WTC11 (cell line): Measurements from ENCODE around the gene KNTC1. TPM values are rescaled to one million over a fixed set of nuclear protein-coding genes. Genes with fewer than 3 reads are reported as not detected.

Experiments
- ATAC-seq: fragments of 200-7000 bp; cut with Tn5 transposase; 2 replicates; pipeline ENCODE4 v1.10.0; 2021; ENCODE audit warnings: mild to moderate bottlenecking, moderate library complexity
- CTCF ChIA-PET: fragments of 300-600 bp; sonication (Branson Sonifier 250); formaldehyde crosslinking; loops from one replicate; lab custom pipeline; 2021; ENCODE audit warnings: antibody characterized with exemption; lab: Charles Lee
- POLR2A ChIA-PET: fragments of 350-600 bp; sonication (Branson Sonifier 250); formaldehyde crosslinking; loops from one replicate; lab custom pipeline; 2021; ENCODE audit warnings: antibody characterized with exemption; lab: Charles Lee
- DNase-seq: peaks from one replicate; pipeline ENCODE4 v3.0.0; 2021; ENCODE audit warnings: low spot score
- H3K27ac Mint-ChIP-seq: 2 replicates; pipeline ENCODE4 v1.8.0; 2021; ENCODE audit warnings: mixed read lengths
- H3K27me3 Mint-ChIP-seq: 2 replicates; pipeline ENCODE4 v1.8.0; 2021; ENCODE audit warnings: low read depth, mild to moderate bottlenecking, moderate library complexity, mixed read lengths
- H3K36me3 Mint-ChIP-seq: 2 replicates; pipeline ENCODE4 v1.8.0; 2021; ENCODE audit warnings: mixed read lengths
- H3K4me1 Mint-ChIP-seq: 2 replicates; pipeline ENCODE4 v1.8.0; 2022; ENCODE audit warnings: mixed read lengths
- H3K4me3 Mint-ChIP-seq: 2 replicates; pipeline ENCODE4 v1.8.0; 2021; ENCODE audit warnings: mild to moderate bottlenecking, moderate library complexity, mixed read lengths
- H3K9me3 Mint-ChIP-seq: 2 replicates; pipeline ENCODE4 v1.8.0; 2021; ENCODE audit warnings: mixed read lengths
- ATF6 ChIP-seq: sonication (generic); formaldehyde crosslinking; IDR thresholded peaks from 2 replicates; pipeline ENCODE4 v1.8.1; 2023; ENCODE audit warnings: mild to moderate bottlenecking, missing genetic modification reagents
- EMX1 ChIP-seq: fragments of 250-450 bp; sonication (Bioruptor Pico); IDR thresholded peaks from 2 replicates; pipeline ENCODE4 v1.8.0; 2021; ENCODE audit warnings: mild to moderate bottlenecking
- FOXJ3 ChIP-seq: sonication (generic); formaldehyde crosslinking; IDR thresholded peaks from 2 replicates; pipeline ENCODE4 v1.9.0; 2021; ENCODE audit warnings: missing genetic modification reagents, mild to moderate bottlenecking, borderline replicate concordance
- GTF2I ChIP-seq: fragments of 250-450 bp; sonication (Bioruptor Pico); conservative IDR thresholded peaks from 2 replicates; pipeline ENCODE4 v1.4.0; 2021; ENCODE audit warnings: mild to moderate bottlenecking
- NFE2L1 ChIP-seq: sonication (generic); formaldehyde crosslinking; IDR thresholded peaks from 2 replicates; pipeline ENCODE4 v1.8.1; 2023; ENCODE audit warnings: missing genetic modification reagents
- NFYB ChIP-seq: sonication (generic); formaldehyde crosslinking; conservative IDR thresholded peaks from 2 replicates; pipeline ENCODE4 v1.8.0; 2022; ENCODE audit warnings: low read depth, missing genetic modification reagents
- NR1H2 ChIP-seq: sonication (generic); formaldehyde crosslinking; IDR thresholded peaks from 2 replicates; pipeline ENCODE4 v1.9.0; 2021; ENCODE audit warnings: mild to moderate bottlenecking, moderate library complexity, missing genetic modification reagents
- OVOL2 ChIP-seq: fragments of 250-450 bp; sonication (Bioruptor Pico); IDR thresholded peaks from 2 replicates; pipeline ENCODE4 v1.9.0; 2021; ENCODE audit warnings: mild to moderate bottlenecking, borderline replicate concordance
- RORB ChIP-seq: fragments of 250-450 bp; sonication (Bioruptor Pico); IDR thresholded peaks from 2 replicates; pipeline ENCODE4 v1.9.0; 2021; ENCODE audit warnings: mild to moderate bottlenecking
- TP53 ChIP-seq: sonication (generic); formaldehyde crosslinking; IDR thresholded peaks from 2 replicates; pipeline ENCODE4 v1.8.1; 2023; ENCODE audit warnings: mild to moderate bottlenecking, missing genetic modification reagents
- ZNF121 ChIP-seq: sonication (generic); formaldehyde crosslinking; IDR thresholded peaks from 2 replicates; pipeline ENCODE4 v1.8.0; 2023; ENCODE audit warnings: missing genetic modification reagents
- ZNF138 ChIP-seq: sonication (generic); formaldehyde crosslinking; conservative IDR thresholded peaks from 2 replicates; pipeline ENCODE4 v1.8.1; 2022; ENCODE audit warnings: mild to moderate bottlenecking, moderate library complexity, missing genetic modification reagents
- ZNF396 ChIP-seq: fragments of 250-450 bp; sonication (Bioruptor Pico); IDR thresholded peaks from 2 replicates; pipeline ENCODE4 v1.8.0; 2021; ENCODE audit warnings: mild to moderate bottlenecking, moderate library complexity, borderline replicate concordance
- ZNF423 ChIP-seq: fragments of 250-450 bp; sonication (Bioruptor Pico); IDR thresholded peaks from 2 replicates; pipeline ENCODE4 v2.1.2; 2022; ENCODE audit warnings: mild to moderate bottlenecking, moderate library complexity
- ZNF512 ChIP-seq: sonication (generic); formaldehyde crosslinking; IDR thresholded peaks from 2 replicates; pipeline ENCODE4 v1.8.1; 2022; ENCODE audit warnings: missing genetic modification reagents, borderline replicate concordance
- total RNA-seq: library from RNA; stranded (reverse); gene quantifications from 3 replicates; pipeline ENCODE4 v1.2.3, GENCODE V29; 2021
- TF ChIP-seq, protein P1 (sequence below): sonication (generic); formaldehyde crosslinking; conservative IDR thresholded peaks from 2 replicates; pipeline ENCODE4 v1.8.1; 2023; ENCODE audit warnings: mild to moderate bottlenecking, low read depth, missing genetic modification reagents, moderate library complexity
- TF ChIP-seq, protein P2 (sequence below): sonication (generic); formaldehyde crosslinking; IDR thresholded peaks from 2 replicates; pipeline ENCODE4 v1.8.0; 2023; ENCODE audit warnings: missing genetic modification reagents, mild to moderate bottlenecking, borderline replicate concordance
- TF ChIP-seq, protein P3 (sequence below): sonication (generic); formaldehyde crosslinking; IDR thresholded peaks from 2 replicates; pipeline ENCODE4 v1.8.0; 2022; ENCODE audit warnings: mild to moderate bottlenecking, missing genetic modification reagents
- TF ChIP-seq, protein P4 (sequence below): sonication (generic); formaldehyde crosslinking; IDR thresholded peaks from 2 replicates; pipeline ENCODE4 v1.8.1; 2022; ENCODE audit warnings: low read depth, mild to moderate bottlenecking, moderate library complexity, missing genetic modification reagents, borderline replicate concordance
- TF ChIP-seq, protein P5 (sequence below): fragments of 250-450 bp; sonication (Bioruptor Pico); IDR thresholded peaks from 2 replicates; pipeline ENCODE4 v1.9.0; 2021; ENCODE audit warnings: mild to moderate bottlenecking

KNTC1 gene
- total RNA-seq, 1 experiment from 2014 or later = 85.1 TPM

GRCh38 chr12:122615780-122616179, 88.7 kb downstream of the KNTC1 start:
- ATAC-seq (no peak), DNase-seq (no peak)
- Mint-ChIP-seq H3K9me3 (no peaks in the 10 kb centered on the region), H3K4me1 (no peaks in the 10 kb centered on the region), H3K27ac (no peak overlapping the region), H3K4me3 (no peak overlapping the region), H3K36me3 (peaks cover 75% of the 10 kb centered on the region), H3K27me3 (no peaks in the 10 kb centered on the region)
- CTCF ChIA-PET = no interaction called here
- TF ChIP-seq, protein P1, sequence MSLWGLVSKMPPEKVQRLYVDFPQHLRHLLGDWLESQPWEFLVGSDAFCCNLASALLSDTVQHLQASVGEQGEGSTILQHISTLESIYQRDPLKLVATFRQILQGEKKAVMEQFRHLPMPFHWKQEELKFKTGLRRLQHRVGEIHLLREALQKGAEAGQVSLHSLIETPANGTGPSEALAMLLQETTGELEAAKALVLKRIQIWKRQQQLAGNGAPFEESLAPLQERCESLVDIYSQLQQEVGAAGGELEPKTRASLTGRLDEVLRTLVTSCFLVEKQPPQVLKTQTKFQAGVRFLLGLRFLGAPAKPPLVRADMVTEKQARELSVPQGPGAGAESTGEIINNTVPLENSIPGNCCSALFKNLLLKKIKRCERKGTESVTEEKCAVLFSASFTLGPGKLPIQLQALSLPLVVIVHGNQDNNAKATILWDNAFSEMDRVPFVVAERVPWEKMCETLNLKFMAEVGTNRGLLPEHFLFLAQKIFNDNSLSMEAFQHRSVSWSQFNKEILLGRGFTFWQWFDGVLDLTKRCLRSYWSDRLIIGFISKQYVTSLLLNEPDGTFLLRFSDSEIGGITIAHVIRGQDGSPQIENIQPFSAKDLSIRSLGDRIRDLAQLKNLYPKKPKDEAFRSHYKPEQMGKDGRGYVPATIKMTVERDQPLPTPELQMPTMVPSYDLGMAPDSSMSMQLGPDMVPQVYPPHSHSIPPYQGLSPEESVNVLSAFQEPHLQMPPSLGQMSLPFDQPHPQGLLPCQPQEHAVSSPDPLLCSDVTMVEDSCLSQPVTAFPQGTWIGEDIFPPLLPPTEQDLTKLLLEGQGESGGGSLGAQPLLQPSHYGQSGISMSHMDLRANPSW (CRISPR knock-in tag) = no peak
- TF ChIP-seq ATF6 (CRISPR knock-in tag) (no peak), NR1H2 (CRISPR knock-in tag) (no peak), NFE2L1 (CRISPR knock-in tag) (no peak), ZNF138 (CRISPR knock-in tag) (no peak), ZNF396 (CRISPR knock-in tag) (no peak), NFYB (CRISPR knock-in tag) (no peak)
- TF ChIP-seq, protein P2, sequence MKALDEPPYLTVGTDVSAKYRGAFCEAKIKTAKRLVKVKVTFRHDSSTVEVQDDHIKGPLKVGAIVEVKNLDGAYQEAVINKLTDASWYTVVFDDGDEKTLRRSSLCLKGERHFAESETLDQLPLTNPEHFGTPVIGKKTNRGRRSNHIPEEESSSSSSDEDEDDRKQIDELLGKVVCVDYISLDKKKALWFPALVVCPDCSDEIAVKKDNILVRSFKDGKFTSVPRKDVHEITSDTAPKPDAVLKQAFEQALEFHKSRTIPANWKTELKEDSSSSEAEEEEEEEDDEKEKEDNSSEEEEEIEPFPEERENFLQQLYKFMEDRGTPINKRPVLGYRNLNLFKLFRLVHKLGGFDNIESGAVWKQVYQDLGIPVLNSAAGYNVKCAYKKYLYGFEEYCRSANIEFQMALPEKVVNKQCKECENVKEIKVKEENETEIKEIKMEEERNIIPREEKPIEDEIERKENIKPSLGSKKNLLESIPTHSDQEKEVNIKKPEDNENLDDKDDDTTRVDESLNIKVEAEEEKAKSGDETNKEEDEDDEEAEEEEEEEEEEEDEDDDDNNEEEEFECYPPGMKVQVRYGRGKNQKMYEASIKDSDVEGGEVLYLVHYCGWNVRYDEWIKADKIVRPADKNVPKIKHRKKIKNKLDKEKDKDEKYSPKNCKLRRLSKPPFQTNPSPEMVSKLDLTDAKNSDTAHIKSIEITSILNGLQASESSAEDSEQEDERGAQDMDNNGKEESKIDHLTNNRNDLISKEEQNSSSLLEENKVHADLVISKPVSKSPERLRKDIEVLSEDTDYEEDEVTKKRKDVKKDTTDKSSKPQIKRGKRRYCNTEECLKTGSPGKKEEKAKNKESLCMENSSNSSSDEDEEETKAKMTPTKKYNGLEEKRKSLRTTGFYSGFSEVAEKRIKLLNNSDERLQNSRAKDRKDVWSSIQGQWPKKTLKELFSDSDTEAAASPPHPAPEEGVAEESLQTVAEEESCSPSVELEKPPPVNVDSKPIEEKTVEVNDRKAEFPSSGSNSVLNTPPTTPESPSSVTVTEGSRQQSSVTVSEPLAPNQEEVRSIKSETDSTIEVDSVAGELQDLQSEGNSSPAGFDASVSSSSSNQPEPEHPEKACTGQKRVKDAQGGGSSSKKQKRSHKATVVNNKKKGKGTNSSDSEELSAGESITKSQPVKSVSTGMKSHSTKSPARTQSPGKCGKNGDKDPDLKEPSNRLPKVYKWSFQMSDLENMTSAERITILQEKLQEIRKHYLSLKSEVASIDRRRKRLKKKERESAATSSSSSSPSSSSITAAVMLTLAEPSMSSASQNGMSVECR = no peak
- POLR2A ChIA-PET = interaction anchor here (0.7 kb wide), 1 partner anchor 220 kb away, joined by 3 read pairs; no protein-coding TSS in a partner anchor

DNA sequence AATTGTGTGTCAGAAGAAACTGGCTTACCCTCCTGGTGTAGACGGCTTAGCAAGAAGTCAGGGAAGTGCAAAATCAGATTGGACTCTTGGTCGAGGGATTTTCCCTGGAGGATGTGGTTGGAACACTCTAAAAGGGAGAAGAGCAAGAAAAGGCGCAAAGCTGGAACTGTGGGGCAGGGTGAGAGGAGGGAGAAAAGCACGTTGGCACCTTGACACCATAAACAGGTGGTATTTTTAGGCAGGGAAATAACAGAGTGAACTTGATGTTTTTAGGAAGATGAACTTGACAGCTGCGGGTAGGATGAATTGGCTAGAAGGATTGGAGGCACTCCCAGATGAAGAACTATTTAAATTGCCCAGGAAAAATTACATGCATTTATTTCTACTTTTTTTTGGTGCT, 108.4 kb downstream of the KNTC1 start:
- Mint-ChIP-seq H3K4me1 (peaks cover 3% of the 10 kb centered on the region; the same call in 1 of the 2 replicates), H3K4me3 (no peak overlapping the region), H3K36me3 (peaks cover under 1% of the 10 kb centered on the region; the same call in 1 of the 2 replicates), H3K27me3 (no peaks in the 10 kb centered on the region), H3K27ac (peak overlapping the region; percentile 9; the same call in 1 of the 2 replicates), H3K9me3 (no peaks in the 10 kb centered on the region)
- ATAC-seq (no peak), DNase-seq (no peak)
- POLR2A ChIA-PET = no interaction called here
- CTCF ChIA-PET = no interaction called here
- TF ChIP-seq ZNF512 (CRISPR knock-in tag) = no peak

DNA sequence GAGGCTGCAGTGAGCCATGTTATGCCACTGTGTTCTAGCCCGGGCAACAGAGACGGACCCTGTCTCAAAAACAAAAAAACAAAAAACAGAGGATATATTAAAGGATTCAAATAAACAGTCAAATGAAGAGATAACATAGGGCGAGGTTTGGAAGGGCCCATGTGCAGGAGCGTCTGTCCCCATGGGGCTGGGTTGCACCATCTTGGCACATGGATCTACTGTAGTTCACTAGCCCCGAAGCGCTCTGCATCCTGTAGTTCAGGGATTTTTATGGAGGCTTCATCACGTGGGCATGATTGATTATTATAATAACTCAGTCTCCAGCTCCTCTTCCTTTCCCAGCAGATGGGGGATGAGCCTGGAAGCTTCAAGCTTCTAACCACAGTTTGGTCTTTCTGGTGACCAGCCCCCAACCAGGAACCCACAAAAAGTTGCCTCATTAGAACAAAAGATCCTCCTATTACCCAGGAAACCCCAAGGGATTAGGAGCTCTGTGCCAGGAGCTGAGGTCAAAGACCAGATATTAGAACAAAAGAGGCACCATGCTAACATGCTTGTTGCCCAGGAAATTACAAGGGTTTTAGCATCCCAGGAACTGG, 116.3 kb downstream of the KNTC1 start:
- Mint-ChIP-seq H3K27me3 (no peaks in the 10 kb centered on the region), H3K4me3 (no peak overlapping the region), H3K36me3 (no peaks in the 10 kb centered on the region), H3K4me1 (peaks cover 18% of the 10 kb centered on the region), H3K27ac (peak overlapping the region; percentile 49; the same call in 1 of the 2 replicates), H3K9me3 (0 out of 2 replicates have a peak, but pooled peaks cover 3% of the 10 kb centered on the region)
- POLR2A ChIA-PET = no interaction called here
- DNase-seq (no peak), ATAC-seq (no peak)
- CTCF ChIA-PET = no interaction called here
- no peak for TF ChIP-seq GTF2I
- TF ChIP-seq ZNF423 = no peak
- no peak for TF ChIP-seq EMX1 (CRISPR knock-in tag)
- TF ChIP-seq RORB (CRISPR knock-in tag) = no peak
- no peak for TF ChIP-seq FOXJ3
- TF ChIP-seq ZNF121 (CRISPR knock-in tag) = no peak
- TF ChIP-seq, protein P3, sequence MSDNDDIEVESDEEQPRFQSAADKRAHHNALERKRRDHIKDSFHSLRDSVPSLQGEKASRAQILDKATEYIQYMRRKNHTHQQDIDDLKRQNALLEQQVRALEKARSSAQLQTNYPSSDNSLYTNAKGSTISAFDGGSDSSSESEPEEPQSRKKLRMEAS = no peak
- TF ChIP-seq NFE2L1 (CRISPR knock-in tag) = no peak
- TF ChIP-seq TP53 = no peak
- TF ChIP-seq, protein P4, sequence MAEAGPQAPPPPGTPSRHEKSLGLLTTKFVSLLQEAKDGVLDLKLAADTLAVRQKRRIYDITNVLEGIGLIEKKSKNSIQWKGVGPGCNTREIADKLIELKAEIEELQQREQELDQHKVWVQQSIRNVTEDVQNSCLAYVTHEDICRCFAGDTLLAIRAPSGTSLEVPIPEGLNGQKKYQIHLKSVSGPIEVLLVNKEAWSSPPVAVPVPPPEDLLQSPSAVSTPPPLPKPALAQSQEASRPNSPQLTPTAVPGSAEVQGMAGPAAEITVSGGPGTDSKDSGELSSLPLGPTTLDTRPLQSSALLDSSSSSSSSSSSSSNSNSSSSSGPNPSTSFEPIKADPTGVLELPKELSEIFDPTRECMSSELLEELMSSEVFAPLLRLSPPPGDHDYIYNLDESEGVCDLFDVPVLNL = no peak
- no peak for TF ChIP-seq OVOL2 (CRISPR knock-in tag)
- TF ChIP-seq, protein P5, sequence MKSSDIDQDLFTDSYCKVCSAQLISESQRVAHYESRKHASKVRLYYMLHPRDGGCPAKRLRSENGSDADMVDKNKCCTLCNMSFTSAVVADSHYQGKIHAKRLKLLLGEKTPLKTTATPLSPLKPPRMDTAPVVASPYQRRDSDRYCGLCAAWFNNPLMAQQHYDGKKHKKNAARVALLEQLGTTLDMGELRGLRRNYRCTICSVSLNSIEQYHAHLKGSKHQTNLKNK (CRISPR knock-in tag) = no peak
